HCT116 (cell line): ENCODE data around the gene MROH7.

Experiments
- CTCF ChIP-seq, 3 experiments: fragments of 200-600 bp in 1 of 3; sonication (generic) in 1 of 3; IDR thresholded peaks in 2 of 3; conservative IDR thresholded peaks in 1 of 3; 2 replicates each; pipeline ENCODE4 v1.5.1; 2012 to 2017; ENCODE audit warnings: low read depth in 2 of 3, low read length in 2 of 3, antibody characterized with exemption in 1 of 3, borderline replicate concordance in 1 of 3, control low read depth in 1 of 3, mild to moderate bottlenecking in 1 of 3, mixed read lengths in 1 of 3, mixed run types in 1 of 3, moderate library complexity in 1 of 3; ENCODE audit not compliant: insufficient read depth in 1 of 3
- EGR1 ChIP-seq: IDR thresholded peaks from 2 replicates; pipeline ENCODE4 v1.6.1; 2012; ENCODE audit warnings: low read depth
- JUND ChIP-seq: IDR thresholded peaks from 2 replicates; pipeline ENCODE4 v1.6.1; 2012
- POLR2A ChIP-seq: IDR thresholded peaks from 2 replicates; pipeline ENCODE4 v1.7.0; 2011; ENCODE audit warnings: borderline replicate concordance; ENCODE audit not compliant: insufficient read depth, insufficient read length; ENCODE audit errors: extremely low read depth
- POLR2AphosphoS5 ChIP-seq: IDR thresholded peaks from 2 replicates; pipeline ENCODE4 v1.6.1; 2011; ENCODE audit warnings: mild to moderate bottlenecking, low read depth, low read length, moderate library complexity
- SP1 ChIP-seq: IDR thresholded peaks from 2 replicates; pipeline ENCODE4 v1.6.1; 2012; ENCODE audit warnings: low read depth
- ZNF274 ChIP-seq: fragments of 200-500 bp; sonication (Bioruptor generic); IDR thresholded peaks from 2 replicates; pipeline ENCODE4 v1.6.1; 2014; ENCODE audit warnings: mild to moderate bottlenecking, low read depth, low read length, inconsistent platforms
- TF ChIP-seq, protein P1 (sequence below): IDR thresholded peaks from 2 replicates; pipeline ENCODE4 v1.6.1; 2011; ENCODE audit warnings: mild to moderate bottlenecking, low read length, moderate library complexity; ENCODE audit not compliant: insufficient replicate concordance; ENCODE audit errors: extremely low read depth

DNA sequence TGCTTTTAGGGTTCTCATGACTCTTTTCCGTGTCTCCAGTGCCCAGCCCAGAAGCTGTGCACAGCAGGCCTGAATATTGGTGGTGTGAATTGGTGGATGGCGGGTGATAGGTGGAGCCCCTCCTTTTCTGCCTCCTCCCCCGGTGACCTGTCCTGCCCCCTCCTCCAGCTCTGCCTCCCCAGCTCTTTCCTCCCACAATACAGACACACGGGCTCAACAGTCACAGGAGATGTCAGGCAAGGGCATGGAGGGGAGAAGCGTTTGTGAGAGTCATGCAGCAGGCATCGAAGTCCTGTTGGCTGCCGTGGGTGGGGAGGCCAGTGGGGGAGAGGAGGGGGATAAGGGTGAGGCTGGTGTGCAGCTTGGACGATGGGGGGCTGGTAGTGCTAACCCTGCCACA lies 56.8 kb downstream of the MROH7 start:
- TF ChIP-seq, protein P1, sequence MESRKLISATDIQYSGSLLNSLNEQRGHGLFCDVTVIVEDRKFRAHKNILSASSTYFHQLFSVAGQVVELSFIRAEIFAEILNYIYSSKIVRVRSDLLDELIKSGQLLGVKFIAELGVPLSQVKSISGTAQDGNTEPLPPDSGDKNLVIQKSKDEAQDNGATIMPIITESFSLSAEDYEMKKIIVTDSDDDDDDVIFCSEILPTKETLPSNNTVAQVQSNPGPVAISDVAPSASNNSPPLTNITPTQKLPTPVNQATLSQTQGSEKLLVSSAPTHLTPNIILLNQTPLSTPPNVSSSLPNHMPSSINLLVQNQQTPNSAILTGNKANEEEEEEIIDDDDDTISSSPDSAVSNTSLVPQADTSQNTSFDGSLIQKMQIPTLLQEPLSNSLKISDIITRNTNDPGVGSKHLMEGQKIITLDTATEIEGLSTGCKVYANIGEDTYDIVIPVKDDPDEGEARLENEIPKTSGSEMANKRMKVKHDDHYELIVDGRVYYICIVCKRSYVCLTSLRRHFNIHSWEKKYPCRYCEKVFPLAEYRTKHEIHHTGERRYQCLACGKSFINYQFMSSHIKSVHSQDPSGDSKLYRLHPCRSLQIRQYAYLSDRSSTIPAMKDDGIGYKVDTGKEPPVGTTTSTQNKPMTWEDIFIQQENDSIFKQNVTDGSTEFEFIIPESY, result no peak
- TF ChIP-seq CTCF (IDR thresholded peaks at IDR 0.05 in 2 of 3, conservative IDR thresholded peaks at IDR 0.05 in 1 of 3; ENCODE audit: borderline replicate concordance in 1 of 3, insufficient read depth in 1 of 3, low read depth in 2 of 3, low read length in 2 of 3) (no peak), ZNF274 (no peak), POLR2A (no peak), POLR2AphosphoS5 (no peak), SP1 (no peak), EGR1 (no peak), JUND (no peak)
